Nasal cavity respiratory epithelium epithelial cell of viscerocranial mucosa (primary cell): ENCODE measurements around the gene STEAP1B. TPM values are rescaled to one million over a fixed set of nuclear protein-coding genes. Genes with fewer than 3 reads are reported as not detected.

ENCODE experiments used
- total RNA-seq: library from RNA; depleted of rRNA; stranded (reverse); fragments of >200 nt; gene quantifications from 2 replicates; pipeline ENCODE4 v1.2.3, GENCODE V29; 2014

Gene STEAP1B
- total RNA-seq = 1.6 and 5.5 TPM in 2 replicates

DNA sequence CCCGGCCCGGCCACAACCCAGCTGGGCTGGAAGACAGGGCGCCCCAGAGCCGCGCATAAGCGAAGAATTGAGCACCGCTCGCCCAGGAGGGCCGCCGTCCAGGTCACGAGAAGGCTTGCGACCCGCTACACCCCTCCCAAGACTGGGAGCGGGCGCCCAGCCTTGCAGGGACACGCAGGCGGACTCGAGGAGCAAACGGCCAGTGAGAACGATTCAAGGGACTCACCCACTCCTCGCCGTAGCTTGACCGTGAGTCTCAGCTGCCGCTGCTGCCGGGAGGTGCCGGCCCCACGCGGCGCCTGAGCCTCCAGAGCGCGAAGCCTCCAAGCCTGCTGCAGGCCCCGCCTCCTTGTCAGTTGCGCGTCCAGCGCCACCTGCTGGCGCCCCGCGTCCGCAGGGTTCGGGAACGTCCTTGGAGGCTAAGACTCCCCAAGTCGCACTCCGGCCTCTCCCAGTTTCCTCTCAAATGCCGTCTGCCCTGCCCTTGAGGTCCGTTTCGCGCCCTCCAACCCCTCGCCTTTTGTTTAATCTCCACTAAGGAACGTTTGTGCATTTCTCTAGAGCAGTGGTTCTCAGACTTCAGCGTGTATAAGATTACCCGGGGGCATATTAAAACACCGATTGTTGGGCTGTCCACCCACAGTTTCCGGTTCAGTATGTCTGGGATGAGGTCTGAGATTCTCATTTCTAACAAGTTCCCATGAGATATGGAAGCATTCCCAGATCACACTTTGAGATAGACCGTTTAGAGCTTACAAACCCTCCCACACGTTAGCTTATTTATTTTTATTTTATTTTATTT is at the start of gene STEAP1B:
TSS of gene STEAP1B (minus strand) at position 301 of the 802 bp plus-strand sequence. CDS start 5,333 bp downstream, outside the sequence.

Other genes with a start within 250 kb of the STEAP1B start
- gene RAPGEF5, start 143.0 kb downstream of the STEAP1B start, total RNA-seq = 4.8 and 9.5 TPM in 2 replicates
- gene IL6, start 227.0 kb upstream of the STEAP1B start, total RNA-seq = 0.34 and 3.1 TPM in 2 replicates